SIG-M5 (cell line): Measurements from ENCODE around the gene ARHGEF7.
"Not testable (repeated sequence)": the region's sequence is repeated elsewhere in the genome, so short reads cannot be mapped to it uniquely, and the experiment has no call there.

Experiments used
- DNase-seq: peaks from one replicate; lab custom pipeline; 2025; lab: John Stamatoyannopoulos, UW

The ARHGEF7 gene

DNA sequence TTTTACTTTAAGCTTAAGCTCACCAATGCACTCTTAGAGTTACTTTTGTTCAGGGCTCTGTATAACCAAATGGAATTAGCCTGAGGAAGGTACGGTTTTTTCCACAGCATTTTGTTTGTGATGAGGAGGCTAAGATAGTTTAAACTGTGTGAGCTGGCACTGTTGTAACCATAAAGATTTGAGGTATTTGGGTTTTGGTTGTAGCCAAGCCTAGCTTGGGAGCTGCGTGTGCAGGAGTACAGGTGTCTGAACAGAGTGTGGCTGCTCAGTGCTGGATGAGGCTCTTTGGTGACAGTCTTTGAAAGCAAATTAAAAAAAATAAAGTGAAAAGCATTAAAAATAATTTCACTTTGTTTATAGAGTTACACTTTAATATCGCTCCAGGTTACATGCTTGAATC is 56.0 kb downstream of the ARHGEF7 start:
- DNase-seq, result no peak

DNA sequence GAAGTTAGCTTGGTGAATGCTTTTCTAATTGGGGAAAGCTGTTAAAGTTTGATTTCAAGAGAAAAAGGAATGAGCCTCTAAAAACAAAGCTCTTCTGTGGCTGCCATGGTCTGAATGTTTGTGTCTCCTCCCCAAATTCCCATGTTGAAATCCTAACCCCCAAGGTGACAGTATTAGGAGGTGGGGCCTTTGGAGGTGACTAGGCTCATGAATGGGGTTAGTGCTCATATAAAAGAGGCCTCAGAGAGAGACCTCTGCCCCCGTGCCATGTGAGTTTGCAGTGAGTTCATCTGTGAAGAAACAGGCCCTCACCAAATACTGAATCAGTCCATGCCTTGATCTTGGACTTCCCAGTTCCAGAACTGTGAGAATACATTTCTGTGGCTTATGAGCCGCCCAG is 56.5 kb downstream of the ARHGEF7 start:
- no peak for DNase-seq

DNA sequence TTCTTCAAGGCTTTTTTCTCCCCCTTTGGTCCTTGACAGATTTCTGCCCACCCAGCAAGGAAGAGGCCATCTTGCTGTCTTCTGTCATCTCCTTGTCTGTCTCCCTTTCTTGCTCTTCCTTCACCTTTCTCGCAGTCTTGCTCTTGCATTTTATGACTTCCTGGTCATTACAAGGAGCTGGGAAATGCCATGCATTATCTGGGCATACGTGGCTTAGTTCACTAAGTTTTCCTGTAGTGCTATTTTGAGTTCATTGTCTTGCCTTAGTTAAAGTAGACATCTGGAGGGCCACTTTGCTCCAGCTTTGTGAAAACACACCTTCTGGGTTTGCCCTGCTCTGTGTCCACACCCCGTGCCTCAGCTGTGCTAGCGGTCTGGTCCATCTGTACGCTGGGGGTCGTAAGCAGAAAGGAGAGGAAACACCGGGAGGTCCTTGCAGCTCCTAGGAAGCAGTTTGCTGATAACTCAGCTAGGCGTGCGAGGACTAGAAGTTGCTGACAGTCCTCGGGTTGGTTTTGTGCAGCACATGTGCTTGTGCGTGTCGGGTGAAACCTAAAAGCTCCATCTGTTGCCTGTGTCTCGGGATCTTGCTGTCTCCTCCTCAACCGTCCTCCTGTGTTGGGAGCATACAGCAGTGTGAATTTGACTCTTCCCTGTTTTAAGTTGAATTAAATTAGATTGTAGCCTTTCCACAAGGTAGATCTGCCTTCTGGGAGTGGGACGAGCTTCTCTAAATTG is 59.4 kb downstream of the ARHGEF7 start:
- no peak for DNase-seq

DNA sequence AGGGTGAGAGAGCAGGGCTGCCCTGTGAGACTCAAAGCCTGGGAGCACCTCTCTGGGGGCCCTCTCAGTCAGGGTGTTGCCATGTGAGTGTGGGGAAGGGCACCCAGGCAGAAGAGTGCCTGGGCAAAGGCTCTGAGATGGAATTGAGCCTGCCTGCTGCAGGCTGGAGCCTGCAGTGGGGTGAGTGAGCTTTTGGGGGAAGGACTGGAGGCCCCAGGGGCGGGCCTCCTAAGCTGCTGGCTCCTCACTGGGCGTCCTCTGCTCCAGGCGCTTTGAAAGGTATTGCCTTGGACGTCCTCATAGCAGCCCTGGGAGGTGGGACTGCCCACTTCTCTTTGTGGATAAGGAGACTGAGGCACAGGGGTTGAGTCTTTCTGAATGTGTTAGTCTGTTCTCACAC is 60.3 kb downstream of the ARHGEF7 start:
- DNase-seq, result no peak

DNA sequence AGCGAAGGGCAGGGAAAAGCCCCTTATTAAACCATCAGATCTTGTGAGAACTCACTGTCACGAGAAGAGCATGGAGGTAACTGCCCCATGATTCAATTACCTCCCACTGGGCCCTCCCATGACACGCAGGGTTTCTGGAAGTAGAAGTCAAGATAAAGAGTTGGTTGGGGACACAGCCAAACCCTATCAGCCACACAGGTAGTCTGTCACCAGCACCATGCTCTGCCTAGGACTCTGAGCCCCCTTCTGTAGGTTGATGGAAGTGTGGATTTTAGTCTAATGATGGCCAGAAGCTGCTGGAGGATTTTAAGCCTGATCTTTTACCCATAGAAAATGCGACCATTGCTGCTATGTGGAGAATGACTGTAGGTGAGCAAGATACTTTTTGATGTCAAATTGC is 60.8 kb downstream of the ARHGEF7 start:
- DNase-seq, result no peak

DNA sequence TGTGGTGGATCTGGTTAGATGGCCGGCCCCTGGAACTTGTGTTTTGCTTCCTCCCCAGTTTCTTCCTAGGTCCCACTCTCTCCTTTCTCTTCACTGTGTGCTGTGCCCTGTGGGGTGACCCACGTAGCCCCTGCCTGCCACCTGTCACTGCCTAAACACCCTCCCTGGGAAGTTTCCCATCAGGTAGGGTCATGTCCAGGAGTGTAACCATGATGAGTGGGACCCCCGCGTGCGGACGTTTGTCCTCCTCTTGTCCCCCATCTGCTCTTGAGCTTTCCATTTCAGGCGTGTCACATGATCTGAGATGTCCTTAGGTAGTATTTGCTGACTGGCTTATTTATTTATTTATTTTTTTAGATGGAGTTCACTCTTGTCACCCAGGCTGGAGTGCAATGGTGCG is 61.3 kb downstream of the ARHGEF7 start:
- no peak for DNase-seq

DNA sequence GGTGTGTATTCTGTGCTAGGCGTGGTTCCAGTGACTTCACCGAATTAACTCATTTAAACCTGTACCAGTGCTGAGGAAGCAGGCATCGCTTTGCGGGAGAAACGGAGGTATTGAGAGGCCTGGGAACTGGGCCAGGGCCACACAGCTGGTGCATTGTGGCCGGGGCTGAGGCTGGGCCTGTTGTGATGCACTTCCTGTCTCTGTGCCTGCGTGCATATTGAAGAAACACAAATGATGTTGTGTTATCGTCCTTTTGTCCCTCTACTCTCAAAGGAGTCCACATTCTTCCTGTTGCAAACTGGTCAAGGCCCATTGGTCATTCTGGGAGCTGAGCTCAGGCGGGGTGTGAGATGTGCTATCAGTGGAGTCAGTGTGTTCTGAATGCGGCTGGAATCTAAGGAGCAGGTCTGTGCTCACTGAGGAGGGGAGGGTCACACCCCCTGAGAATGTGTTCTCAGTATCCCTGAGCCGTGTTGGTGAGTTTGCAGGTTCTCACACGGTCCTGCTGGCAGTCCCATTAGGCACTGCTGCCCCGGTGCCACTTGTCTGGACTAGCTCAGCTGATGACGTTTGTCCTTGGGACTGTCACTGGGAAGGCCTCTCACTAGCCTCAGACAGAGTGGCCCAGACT is 62.1 kb downstream of the ARHGEF7 start:
- no peak for DNase-seq

DNA sequence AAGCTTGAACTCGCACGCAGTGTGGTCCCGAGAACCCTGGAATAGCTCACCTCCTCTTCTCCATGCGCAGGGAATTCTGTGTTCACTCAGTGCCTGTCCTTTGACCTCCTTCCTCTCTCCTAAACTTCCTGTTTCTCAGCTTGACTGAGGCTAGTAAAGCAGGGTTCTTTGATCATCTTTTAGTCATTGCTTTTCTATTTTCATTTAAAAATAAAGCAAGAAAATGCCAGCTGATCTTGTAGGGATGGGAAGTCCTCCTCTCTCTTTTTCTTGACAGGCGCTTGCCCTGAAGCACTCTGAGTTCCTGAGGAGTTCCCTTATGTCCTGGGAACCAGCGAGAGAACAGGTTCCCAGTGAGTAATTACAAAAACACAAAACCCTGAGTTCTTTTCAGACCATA is 62.8 kb downstream of the ARHGEF7 start:
- DNase-seq, result no peak

DNA sequence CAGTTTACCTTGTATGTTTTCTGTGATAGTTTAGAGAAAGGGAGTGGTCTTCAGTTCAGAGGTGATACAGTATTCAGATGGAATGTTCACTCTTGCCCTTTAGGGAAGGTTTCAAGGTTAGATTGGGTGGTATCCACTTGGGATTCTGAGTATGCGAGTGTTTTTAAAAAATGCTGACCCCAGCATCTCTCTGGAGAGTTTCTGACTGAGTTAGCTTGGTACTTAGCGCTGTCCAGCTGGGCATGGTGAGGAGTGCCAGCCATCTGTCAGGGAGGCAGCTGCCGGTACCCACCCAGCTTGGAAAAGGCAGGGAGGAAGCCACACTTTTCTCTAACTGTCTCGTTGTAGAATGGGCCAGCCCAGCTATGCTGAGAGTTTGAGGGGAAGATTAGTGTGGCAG is 63.3 kb downstream of the ARHGEF7 start:
- no peak for DNase-seq

DNA sequence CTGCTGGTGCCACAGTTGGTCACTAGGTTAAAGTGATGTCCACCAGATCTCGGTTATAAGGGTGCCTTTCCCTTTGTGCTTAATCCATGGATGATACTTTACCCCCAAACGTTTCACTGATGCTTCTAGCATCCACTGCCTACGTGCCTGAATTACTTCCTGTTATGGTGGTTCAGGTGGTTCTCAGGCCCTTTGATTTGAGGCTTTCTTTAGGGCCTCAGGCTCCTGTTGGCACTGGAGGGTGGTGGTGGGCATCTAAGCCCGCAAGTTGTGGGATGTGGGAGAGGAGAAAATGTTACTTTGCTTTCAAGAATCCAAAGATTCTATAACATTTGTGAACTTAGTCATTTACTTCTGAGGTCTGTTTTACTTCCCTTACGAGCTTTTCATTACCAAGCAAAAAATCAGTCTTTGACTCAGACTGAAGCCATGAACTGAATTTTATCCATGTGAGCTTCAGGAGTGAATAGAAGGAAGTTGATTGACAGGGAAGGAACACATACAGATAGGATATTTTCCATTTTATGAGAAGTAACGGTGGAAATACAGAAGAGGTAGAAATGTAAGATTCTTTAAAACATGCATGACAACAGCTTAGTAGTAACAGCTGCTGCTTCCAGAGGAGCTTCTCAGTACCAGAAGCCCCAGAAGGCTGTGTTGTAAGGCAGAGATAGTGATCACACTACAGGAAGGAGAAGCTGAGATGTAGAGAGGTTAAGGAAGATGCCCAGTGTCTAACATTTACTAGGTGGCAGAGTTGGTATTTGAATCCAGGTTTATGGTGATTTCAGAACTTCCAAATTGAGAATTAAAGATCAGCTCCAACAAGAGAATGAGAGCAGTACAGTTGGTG is 65.0 kb downstream of the ARHGEF7 start:
- no peak for DNase-seq

DNA sequence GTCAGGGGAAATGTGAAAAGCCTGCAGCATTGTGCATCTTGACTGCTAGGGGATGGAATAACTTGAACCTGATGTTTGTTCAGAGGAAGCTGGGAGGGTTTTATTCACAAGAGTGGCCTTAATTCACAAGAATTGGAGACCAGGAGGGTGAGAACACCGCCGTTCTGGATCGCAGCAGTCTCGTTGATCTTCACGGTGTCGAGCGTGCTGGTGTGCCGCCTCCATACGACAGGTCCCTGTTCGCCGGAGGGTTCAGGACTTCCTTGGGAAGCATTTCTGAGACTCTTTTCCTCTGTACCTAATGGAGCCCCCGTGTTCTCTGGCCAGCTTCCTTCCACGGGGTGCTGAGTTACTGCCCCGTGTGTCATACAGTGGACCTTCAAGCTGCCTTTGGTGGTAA is 66.9 kb downstream of the ARHGEF7 start:
- DNase-seq, result no peak

DNA sequence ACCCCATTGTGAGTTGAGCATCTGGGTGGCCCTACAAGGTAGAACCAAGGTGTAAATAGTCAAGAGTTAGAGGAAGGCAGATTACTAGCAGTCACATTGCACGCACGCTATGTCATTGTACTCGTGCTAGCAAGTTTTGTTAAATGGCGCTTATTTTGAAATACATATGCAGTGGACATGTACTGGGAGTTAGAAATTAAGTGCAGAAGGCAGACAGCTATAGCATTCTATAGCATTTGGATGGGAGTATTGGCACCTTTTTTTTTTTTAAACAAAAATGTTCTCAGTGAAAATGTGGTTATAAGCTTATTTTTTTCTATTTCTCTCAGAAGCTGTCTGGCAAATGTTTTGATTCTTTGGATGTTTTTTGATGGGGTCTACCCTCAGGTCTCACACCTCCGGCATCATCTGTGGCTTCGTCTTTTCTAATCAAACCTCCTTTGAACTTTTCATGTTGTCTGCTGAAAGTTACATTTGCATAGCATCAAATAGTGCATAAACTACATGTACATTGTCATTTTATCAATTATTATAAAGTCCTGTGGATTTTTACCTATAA is 68.1 kb downstream of the ARHGEF7 start:
- DNase-seq, result no peak

DNA sequence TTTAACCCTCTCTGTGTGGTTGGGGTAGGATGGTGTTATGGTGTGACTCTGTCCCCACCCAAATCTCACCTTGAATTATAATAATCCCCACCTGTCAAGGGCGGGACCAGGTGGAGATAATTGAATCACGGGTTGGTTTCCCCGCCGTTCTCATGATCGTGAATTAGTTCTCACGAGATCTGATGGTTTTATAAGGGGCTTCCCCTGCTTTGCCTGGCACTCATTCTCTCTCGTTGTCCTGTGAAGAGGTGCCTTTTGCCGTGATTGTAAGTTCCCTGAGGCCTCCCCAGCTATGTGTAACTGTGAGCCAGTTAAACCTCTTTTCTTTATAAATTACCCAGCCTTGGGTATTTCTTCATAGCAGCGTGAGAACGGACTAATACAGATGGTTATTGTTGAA is 68.8 kb downstream of the ARHGEF7 start:
- no peak for DNase-seq

DNA sequence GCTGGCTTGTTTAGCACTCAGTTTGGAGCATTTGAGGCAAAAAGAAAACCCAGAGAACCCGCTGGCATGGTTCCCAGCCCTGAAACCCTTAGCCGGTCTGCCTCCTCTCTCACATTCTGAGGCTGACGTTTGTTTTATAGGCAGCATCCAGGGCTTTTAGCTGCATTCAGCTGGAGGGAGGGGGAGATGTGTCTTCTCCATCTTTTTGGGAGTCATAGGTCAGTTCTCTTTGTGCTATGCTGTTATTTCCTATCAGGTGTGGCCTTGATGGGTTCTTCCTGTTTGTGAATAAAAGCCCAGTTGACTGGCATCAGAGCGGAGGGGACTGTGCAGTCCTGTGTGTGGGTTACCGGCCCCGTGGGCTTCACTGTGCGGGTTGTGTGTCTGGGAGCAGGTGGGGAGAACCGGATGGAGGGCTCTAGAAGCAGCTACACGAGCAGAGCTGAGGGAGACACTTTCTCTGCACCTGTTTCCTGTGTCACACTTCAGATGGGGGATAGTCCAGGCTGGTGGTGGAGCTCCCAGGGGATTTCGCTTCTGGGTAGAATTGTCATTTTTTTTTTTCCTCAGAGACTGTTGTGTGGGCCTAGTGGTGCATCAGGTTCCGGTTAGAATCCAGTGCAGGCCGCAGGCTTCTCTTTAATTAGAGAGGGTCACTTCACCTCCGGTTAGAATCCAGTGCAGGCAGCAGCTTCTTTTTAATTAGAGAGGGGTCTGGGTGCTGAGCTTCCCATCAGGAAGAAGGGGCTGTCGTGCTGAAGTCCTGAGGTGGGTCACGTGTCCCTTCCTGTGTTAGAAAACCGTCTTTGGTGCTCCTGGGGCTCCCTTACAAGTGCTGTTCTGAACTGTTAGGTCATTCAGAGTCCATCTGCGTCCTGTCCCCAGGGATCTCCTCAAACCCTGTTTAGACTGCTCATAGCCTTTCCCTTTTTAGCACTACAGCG is 69.6 kb downstream of the ARHGEF7 start:
- no peak for DNase-seq

DNA sequence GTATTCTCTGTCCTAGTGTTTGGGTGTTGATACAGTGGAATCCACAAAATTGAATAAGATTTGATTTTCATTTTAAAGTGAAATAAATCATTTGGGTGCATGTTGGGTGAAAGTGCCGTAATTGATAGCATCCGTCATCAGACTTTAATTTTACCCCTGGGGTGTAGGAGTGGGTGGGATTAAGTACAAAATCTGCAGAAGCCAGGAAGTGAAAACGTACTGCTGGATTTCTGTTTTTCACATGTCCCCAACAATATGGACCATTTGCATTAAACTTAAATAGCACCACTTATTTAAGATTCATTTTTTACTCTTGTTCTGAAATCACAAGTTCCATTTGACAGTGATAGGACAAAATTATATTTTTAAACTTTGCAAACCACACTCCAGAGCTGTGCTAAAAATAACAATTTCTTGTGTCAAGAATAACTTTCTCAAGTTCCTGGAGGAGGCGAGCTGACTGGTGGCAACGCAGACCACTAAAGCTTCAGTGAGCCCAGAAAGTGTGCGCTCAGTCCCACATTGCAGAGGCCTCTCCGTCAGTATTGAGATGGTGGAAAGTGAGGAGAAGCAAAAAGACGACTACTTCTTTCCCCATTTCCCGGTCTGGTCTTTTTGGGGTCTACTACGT is 71.3 kb downstream of the ARHGEF7 start:
- no peak for DNase-seq

DNA sequence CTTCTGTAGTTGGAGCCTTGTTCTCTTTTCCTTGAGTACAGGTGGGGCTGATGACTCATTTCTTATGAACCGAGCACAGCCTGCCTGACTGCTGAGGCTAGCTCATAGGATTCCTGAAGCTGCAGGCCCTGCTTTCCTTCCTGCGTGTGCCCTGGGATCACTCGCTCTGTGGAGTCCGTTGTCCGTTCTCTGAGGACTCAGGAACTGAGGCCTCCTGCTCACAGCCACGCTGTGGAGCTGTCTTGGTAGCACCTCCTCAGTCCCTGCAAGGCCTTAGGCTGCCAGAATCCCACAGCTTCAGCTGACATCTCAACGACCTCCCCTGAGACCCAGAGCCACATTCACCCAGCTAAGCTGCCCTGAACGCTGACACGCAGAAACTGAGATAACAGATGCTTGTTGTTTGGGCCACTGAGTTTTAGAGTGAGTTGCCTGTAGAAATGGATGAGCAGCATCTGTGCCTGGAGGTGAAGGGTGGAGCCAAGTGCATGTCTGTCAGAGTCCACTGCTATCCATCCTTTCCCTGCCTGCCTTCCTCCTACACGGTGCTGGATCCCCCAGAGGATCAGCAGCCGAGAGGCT is 72.9 kb downstream of the ARHGEF7 start:
- DNase-seq, result no peak

DNA sequence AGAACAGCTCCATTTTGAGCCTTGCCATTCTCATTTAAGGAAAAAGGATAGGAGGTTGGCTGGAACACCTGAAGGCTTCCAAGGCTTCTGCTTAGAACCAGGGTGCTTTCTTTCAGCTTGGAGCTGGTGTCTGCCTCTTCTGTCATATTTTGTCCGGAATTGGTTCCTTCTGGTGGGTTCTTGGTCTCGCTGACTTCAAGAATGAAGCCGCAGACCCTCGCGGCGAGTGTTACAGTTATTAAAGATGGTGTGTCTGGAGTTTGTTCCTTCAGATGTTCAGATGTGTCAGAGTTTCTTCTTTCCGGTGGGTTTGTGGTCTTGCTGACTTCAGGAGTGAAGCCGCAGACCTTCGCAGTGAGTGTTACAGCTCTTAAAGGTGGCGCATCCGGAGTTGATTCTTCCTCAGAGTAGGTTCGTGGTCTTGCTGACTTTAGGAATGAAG is 74.0 kb downstream of the ARHGEF7 start:
- DNase-seq, result not testable (repeated sequence)

DNA sequence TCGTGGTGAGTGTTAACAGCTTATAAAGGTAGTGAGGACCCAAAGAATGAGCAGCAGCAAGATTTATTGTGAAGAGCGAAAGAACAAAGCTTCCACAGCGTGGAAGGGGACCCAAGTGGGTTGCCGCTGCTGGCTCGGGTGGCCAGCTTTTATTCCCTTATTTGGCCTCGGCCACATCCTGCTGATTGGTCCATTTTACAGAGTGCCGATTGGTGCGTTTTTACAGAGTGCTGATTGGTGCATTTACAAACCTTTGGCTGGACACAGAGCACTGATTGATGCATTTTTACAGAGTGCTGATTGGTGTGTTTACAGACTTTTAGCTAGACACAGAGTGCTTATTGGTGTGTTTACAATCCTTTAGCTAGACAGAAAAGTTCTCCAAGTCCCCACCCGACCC is 74.4 kb downstream of the ARHGEF7 start:
- DNase-seq, result not testable (repeated sequence)

DNA sequence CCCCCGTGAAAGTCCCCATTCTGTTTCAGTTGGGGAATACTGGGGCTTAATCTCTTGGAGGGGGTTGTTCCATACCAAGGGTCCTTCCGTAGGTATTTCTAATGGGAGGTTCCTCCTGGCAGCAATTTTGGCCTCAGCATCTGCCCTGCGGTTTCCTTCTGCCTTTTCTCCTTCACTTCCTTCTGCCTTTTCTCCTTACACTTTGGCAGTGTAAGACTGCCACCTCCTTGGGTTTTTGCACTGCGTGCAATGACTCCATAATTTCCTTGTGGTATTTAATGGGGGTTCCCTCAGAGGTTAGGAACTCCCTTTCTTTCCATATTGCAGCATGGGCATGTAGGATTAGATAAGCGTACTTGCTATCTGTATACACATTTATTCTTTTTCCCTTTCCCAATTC is 78.1 kb downstream of the ARHGEF7 start:
- DNase-seq, result not testable (repeated sequence)

DNA sequence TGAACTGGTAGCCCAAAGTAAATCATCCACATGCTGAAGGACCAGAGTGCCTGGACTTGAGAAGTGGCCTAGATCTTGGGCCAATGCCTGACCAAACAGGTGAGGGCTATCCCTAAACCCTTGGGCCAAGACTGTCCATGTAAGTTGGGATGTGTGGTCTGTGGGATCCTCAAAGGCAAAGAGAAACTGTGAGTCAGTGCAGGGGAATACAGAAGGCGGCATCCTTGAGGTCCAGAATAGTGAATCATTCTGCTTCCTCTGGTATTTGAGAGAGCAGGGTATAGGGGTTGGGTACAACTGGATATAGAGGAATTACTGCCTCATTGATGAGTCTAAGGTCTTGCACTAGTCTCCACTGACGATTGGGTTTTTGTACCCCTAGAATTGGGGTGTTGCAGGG is 79.5 kb downstream of the ARHGEF7 start:
- not testable (repeated sequence) for DNase-seq
